Ecto neural progenitor cell (in vitro differentiated cells): ENCODE data around the gene POU3F3.

Experiments used
- DNase-seq: peaks from one replicate; pipeline ENCODE4 v3.0.0-alpha.2; 2018; ENCODE audit warnings: low spot score

The POU3F3 gene

GRCh38 chr2:104876606-104877570 is 23.0 kb downstream of the POU3F3 start:
- no peak for DNase-seq

- DNase-seq: no peak
Observed at GRCh38 chr2:104878863-104879512, 25.1 kb downstream of the POU3F3 start.

DNA sequence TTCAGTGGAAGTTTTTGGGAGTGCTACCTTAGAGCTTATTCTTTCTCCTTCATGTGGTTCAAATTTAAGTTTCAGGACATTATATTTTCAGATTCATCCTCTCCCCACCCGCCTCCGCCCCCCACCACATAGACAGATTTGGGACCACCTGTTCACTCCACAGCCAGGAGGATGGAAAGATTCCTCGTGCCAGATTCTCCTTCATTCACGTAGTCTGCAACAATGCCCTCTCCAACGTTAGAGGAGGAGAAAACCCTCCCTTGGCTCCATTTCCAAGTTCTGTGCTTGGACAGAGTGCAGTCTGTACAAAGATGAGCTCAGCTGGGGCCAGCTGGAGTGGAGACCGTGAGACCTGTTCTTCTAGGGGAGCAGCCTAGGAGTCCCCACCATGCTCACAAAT is 26.2 kb downstream of the POU3F3 start:
- DNase-seq: no peak

GRCh38 chr2:104883357-104883756 is 29.4 kb downstream of the POU3F3 start:
- no peak for DNase-seq

GRCh38 chr2:104885119-104885782 is 31.3 kb downstream of the POU3F3 start:
- DNase-seq: no peak

GRCh38 chr2:104887676-104888075 is 33.8 kb downstream of the POU3F3 start:
- no peak for DNase-seq

- no peak for DNase-seq
Observed at GRCh38 chr2:104888489-104889258, 34.8 kb downstream of the POU3F3 start.

- no peak for DNase-seq
Observed at GRCh38 chr2:104889291-104889959, 35.5 kb downstream of the POU3F3 start.

- DNase-seq: no peak
Observed at GRCh38 chr2:104889960-104890684, 36.2 kb downstream of the POU3F3 start.

DNA sequence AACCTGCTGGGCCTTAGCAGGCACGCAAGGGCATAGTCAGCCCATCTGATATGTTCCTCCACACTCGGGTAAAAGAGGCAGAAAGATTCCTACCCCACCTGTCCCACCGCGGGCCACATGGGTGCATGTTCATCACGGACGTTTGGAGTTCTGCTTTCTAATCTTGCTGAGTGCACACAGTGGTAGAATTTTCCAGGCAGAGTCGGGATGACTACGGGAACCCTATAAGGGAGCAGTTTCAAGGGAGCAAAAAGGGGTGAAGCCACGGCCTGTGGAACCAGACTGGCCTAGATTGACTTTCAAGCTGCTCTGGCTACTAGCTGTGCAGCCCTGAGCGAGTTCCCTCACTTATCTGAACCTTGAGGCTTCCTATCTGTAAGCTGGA is 36.8 kb downstream of the POU3F3 start:
- no peak for DNase-seq

- no peak for DNase-seq
Observed at GRCh38 chr2:104891145-104891544, 37.2 kb downstream of the POU3F3 start.

GRCh38 chr2:104896446-104896845 is 42.5 kb downstream of the POU3F3 start:
- DNase-seq: no peak

DNA sequence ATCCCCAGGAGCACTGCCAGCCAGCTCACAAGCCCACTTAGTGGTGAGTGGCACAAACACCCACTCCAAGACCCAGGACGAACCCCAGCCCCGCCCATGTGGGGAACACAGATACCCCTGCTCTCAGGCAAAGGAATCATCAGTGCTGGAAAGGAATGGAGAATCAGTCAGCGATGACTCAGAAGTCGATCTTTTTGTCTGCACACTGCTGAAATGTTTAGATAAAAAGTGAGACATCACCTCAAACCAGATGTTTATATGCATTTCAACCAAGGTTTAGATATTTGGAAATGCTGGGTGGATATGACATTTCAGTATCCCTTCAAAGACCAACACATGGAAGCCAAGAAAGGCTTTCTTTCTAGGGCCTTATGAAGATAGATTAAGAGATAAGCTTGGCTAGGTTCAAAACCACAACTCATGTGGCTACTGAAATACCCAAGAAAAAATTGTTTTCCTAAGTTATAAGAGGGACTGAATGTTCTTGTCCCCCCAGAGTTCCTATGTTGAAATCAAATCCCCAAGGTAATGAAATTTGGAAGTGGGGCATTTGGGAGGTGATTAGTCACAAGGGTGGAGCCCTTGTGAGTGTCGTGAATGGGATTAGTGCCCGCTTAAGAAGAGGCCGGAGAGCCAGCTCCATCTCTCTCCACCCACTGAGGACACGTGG is 43.7 kb downstream of the POU3F3 start:
- DNase-seq: no peak

DNA sequence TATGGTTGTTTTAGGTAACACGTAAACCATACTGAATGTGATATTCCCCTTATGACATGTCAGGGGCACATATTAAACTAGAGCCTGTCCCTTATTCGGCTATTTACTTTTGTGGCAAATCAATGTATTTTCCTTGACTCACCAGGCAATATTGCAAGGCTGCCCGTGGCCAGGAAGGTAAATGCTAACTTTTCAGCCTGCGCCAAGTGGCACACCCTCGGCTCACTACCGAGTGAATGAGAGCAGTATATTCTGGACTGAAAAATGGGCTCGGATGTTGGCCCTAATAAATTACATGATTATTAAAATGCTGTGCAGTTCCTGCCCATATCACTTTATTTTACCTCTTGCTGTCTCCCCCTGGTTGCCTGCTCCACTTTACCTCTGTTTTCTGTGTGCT is 46.7 kb downstream of the POU3F3 start:
- no peak for DNase-seq

- DNase-seq: no peak
Observed at GRCh38 chr2:104901037-104901881, 47.3 kb downstream of the POU3F3 start.

DNA sequence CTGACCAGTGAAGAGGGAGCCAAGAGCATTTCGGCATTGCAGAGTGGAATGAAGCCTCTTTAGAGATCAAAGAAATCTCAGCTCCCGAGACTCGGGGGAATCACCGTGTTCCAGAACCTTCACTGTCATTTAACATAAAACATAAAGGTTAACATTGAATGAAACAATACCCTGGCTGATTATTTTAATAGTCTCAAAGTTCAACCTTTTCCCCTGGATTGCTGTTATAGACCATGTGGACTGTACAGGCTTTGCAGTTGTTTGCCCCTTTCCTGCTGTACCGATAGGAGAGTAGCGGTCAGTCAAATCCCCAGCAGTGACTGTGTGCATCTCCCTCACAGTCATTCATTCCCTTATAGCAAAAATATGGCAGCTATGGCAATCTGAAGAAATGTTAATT is 48.4 kb downstream of the POU3F3 start:
- no peak for DNase-seq
